Natural killer cell (primary cell): ENCODE measurements around the gene ABCC1. TPM values are rescaled to one million over a fixed set of nuclear protein-coding genes. Genes with fewer than 3 reads are reported as not detected.

ENCODE experiments used
- ATAC-seq, 3 donors: fragments of 150-1000 bp in 2 of 3; fragments of 200-7000 bp in 1 of 3; cut with Tn5 transposase; 1 replicate in 1 of 3; 2 replicates in 2 of 3; pipeline ENCODE4 v1.10.0; 2021; ENCODE audit warnings: mild to moderate bottlenecking in 2 of 3, moderate library complexity in 2 of 3
- DNase-seq, 2 donors: peaks; one replicate each; pipeline versions ENCODE4 v3.0.0 to v3.0.0-alpha.2; 2013 to 2021; ENCODE audit warnings: mixed read lengths in 1 of 2
- H3K27ac ChIP-seq: one replicate; pipeline ENCODE4 v1.5.1; 2013; ENCODE audit warnings: mild to moderate bottlenecking, low read length
- H3K27me3 ChIP-seq: one replicate; pipeline ENCODE4 v1.6.1; 2013; ENCODE audit warnings: low read length; ENCODE audit not compliant: control insufficient read depth, insufficient read depth
- H3K36me3 ChIP-seq: one replicate; pipeline ENCODE4 v1.6.1; 2013; ENCODE audit warnings: low read length; ENCODE audit not compliant: control insufficient read depth, insufficient read depth
- H3K4me1 ChIP-seq: one replicate; pipeline ENCODE4 v1.6.1; 2013; ENCODE audit warnings: low read length; ENCODE audit not compliant: control insufficient read depth, insufficient read depth
- H3K4me3 ChIP-seq: one replicate; pipeline ENCODE4 v1.5.1; 2013; ENCODE audit warnings: low read length
- H3K9me3 ChIP-seq: one replicate; pipeline ENCODE4 v1.6.1; 2013; ENCODE audit warnings: low read length; ENCODE audit not compliant: control insufficient read depth, insufficient read depth
- H3K27ac Mint-ChIP-seq, 2 donors: one replicate each; pipeline ENCODE4 v1.8.0; 2022; ENCODE audit warnings: mild to moderate bottlenecking in 2 of 2, mixed read lengths in 2 of 2, moderate library complexity in 1 of 2
- H3K27me3 Mint-ChIP-seq, 2 donors: one replicate each; pipeline ENCODE4 v1.8.0; 2022; ENCODE audit warnings: low read depth in 2 of 2, mixed read lengths in 2 of 2
- H3K36me3 Mint-ChIP-seq: one replicate; pipeline ENCODE4 v1.8.0; 2022; ENCODE audit warnings: mixed read lengths
- H3K4me1 Mint-ChIP-seq, 2 donors: one replicate each; pipeline ENCODE4 v1.8.0; 2022; ENCODE audit warnings: mixed read lengths in 2 of 2
- H3K4me3 Mint-ChIP-seq: one replicate; pipeline ENCODE4 v1.8.0; 2022; ENCODE audit warnings: mild to moderate bottlenecking, moderate library complexity, mixed read lengths
- H3K9me3 Mint-ChIP-seq, 2 donors: one replicate each; pipeline ENCODE4 v1.8.0; 2022; ENCODE audit warnings: mixed read lengths in 2 of 2
- CTCF ChIP-seq: fragments of 200-600 bp; IDR thresholded peaks from one replicate; pipeline ENCODE4 v1.8.0; 2022; ENCODE audit warnings: antibody characterized with exemption
- WGBS: methylation state at CpG from one replicate; pipeline ENCODE4 v1.1.7; 2013; ENCODE audit warnings: missing lambda C conversion rate; ENCODE audit not compliant: insufficient coverage; 5-methylcytosine and 5-hydroxymethylcytosine counted together
- intact Hi-C: fragments of 100-400 bp; cut with micrococcal nuclease; formaldehyde crosslinking; loops from one replicate; pipeline ENCODE4 v1.14.2; 2022
- total RNA-seq, 4 donors: library from RNA; stranded (reverse); fragments of 120-200 nt in 1 of 4; gene quantifications; one replicate each; pipeline versions ENCODE4 v1.2.3 to v1.2.4, GENCODE V29; 2013 to 2022

The ABCC1 gene
- total RNA-seq, 3 donors from 2014 or later (not counting 1 experiment from before 2014, with no cell fraction given): 24.5 to 53.9 (median 27.9) TPM

GRCh38 chr16:16120382-16121184 is 171.2 kb downstream of the ABCC1 start:
- intact Hi-C loops: loop anchor here (10.0 kb wide), 1 partner anchor 696 kb away; no protein-coding TSS in a partner anchor
- no peaks in the 10 kb centered on the region for H3K27me3 ChIP-seq
- ATAC-seq (peak in 2 of 3 donors; percentile 52 to 80), DNase-seq (no peak)
- H3K27ac Mint-ChIP-seq: peak overlapping the region; percentile 18 to 72
- peak overlapping the region; percentile 49 for H3K4me3 Mint-ChIP-seq
- H3K36me3 Mint-ChIP-seq: peaks cover 15% of the 10 kb centered on the region
- no peak overlapping the region for H3K27ac ChIP-seq
- H3K4me1 ChIP-seq: peaks cover 33% of the 10 kb centered on the region
- WGBS: 51% methylated on average over 15 of the region's 17 CpGs
- H3K4me1 Mint-ChIP-seq: peaks cover 24 to 26% of the 10 kb centered on the region in 2 donors
- TF ChIP-seq CTCF: no peak
- peaks cover 0 to 7% of the 10 kb centered on the region in 2 donors for H3K9me3 Mint-ChIP-seq
- H3K36me3 ChIP-seq: peaks cover 37% of the 10 kb centered on the region
- no peaks in the 10 kb centered on the region for H3K27me3 Mint-ChIP-seq
- peaks cover 15% of the 10 kb centered on the region for H3K9me3 ChIP-seq
- H3K4me3 ChIP-seq: no peak overlapping the region

- no peak overlapping the region for H3K4me3 Mint-ChIP-seq
- no peaks in the 10 kb centered on the region for H3K27me3 Mint-ChIP-seq
- peaks cover 24 to 26% of the 10 kb centered on the region in 2 donors for H3K4me1 Mint-ChIP-seq
- intact Hi-C loops: loop anchor here (10.0 kb wide), 1 partner anchor 696 kb away; no protein-coding TSS in a partner anchor
- Histone ChIP-seq H3K4me1 (peaks cover 33% of the 10 kb centered on the region), H3K27ac (no peak overlapping the region), H3K36me3 (peaks cover 39% of the 10 kb centered on the region), H3K9me3 (peaks cover 15% of the 10 kb centered on the region), H3K4me3 (no peak overlapping the region), H3K27me3 (no peaks in the 10 kb centered on the region)
- no peak for TF ChIP-seq CTCF
- 64% methylated on average over 5 of the region's 6 CpGs for WGBS
- peak overlapping the region in 1 of 2 donors; percentile 72 for H3K27ac Mint-ChIP-seq
- ATAC-seq (no peak), DNase-seq (no peak)
- H3K9me3 Mint-ChIP-seq: peaks cover 0 to 7% of the 10 kb centered on the region in 2 donors
- peaks cover 15% of the 10 kb centered on the region for H3K36me3 Mint-ChIP-seq
These were observed 171.8 kb downstream of the ABCC1 start for GRCh38 chr16:16121185-16121727.

DNA sequence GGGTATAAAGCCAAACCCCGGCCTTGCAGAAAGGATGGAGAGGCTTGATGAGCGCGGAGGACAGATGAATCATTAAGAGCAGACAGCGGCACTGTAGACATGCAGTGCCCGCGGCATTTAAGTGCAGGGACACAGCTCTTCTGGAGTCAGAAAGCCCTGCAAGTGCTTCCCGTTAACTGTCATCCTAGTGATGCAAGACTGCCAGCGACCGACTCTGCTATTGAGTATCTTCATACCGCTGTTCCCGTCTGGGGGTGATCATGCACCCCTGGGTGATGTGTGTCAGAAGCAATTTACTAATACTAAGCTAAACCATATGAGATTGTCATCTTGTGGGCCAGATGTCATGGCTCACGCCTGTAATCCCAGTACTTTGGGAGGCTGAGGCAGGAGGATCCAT is 172.8 kb downstream of the ABCC1 start:
- no peak for TF ChIP-seq CTCF
- no peak for DNase-seq
- H3K9me3 ChIP-seq: peaks cover 13% of the 10 kb centered on the region
- Mint-ChIP-seq H3K4me1 (peaks cover 24 to 26% of the 10 kb centered on the region in 2 donors), H3K27me3 (no peaks in the 10 kb centered on the region), H3K4me3 (no peak overlapping the region), H3K36me3 (peaks cover 15% of the 10 kb centered on the region), H3K27ac (no peak overlapping the region), H3K9me3 (peaks cover 0 to 7% of the 10 kb centered on the region in 2 donors)
- WGBS: 98% methylated on average over 12 of the region's 12 CpGs
- H3K4me1 ChIP-seq: peaks cover 35% of the 10 kb centered on the region
- H3K36me3 ChIP-seq: peaks cover 37% of the 10 kb centered on the region
- H3K4me3 ChIP-seq: no peak overlapping the region
- no peak overlapping the region for H3K27ac ChIP-seq
- no peak for ATAC-seq
- intact Hi-C loops: loop anchor here (10.0 kb wide), 1 partner anchor 697 kb away; no protein-coding TSS in a partner anchor
- H3K27me3 ChIP-seq: no peaks in the 10 kb centered on the region
